GM19372 (cell line): ENCODE measurements around the gene LSM7.

Experiments used
- ATAC-seq: cut with Tn5 transposase; IDR thresholded peaks from one replicate; pipeline ENCODE4 v1.9.1; 2021; ENCODE audit warnings: mild to moderate bottlenecking, low read depth, moderate library complexity; ENCODE audit not compliant: unreplicated experiment

LSM7 gene

GRCh38 chr19:2338751-2339643, 10.6 kb upstream of the LSM7 start:
- ATAC-seq: no peak

GRCh38 chr19:2338055-2338615, 9.7 kb upstream of the LSM7 start:
- no peak for ATAC-seq

- ATAC-seq: no peak
Measured at GRCh38 chr19:2337329-2337707, 8.9 kb upstream of the LSM7 start.

GRCh38 chr19:2336528-2337328, 8.3 kb upstream of the LSM7 start:
- ATAC-seq: no peak

GRCh38 chr19:2335848-2336247, 7.5 kb upstream of the LSM7 start:
- ATAC-seq: no peak

- no peak for ATAC-seq
Measured at GRCh38 chr19:2334986-2335846, 6.8 kb upstream of the LSM7 start.

- no peak for ATAC-seq
Measured at GRCh38 chr19:2334426-2334825, 6.0 kb upstream of the LSM7 start.

GRCh38 chr19:2333807-2334211, 5.4 kb upstream of the LSM7 start:
- ATAC-seq: no peak

GRCh38 chr19:2333027-2333806, 4.8 kb upstream of the LSM7 start:
- no peak for ATAC-seq

GRCh38 chr19:2332341-2333026, 4.1 kb upstream of the LSM7 start:
- ATAC-seq: no peak

- no peak for ATAC-seq
Measured at GRCh38 chr19:2331601-2332246, 3.3 kb upstream of the LSM7 start.

- no peak for ATAC-seq
Measured at GRCh38 chr19:2330632-2331284, 2.4 kb upstream of the LSM7 start.

- ATAC-seq: no peak
Measured at GRCh38 chr19:2330255-2330631, 1.9 kb upstream of the LSM7 start.

- no peak for ATAC-seq
Measured at GRCh38 chr19:2329501-2329916, 1.1 kb upstream of the LSM7 start.

GRCh38 chr19:2329149-2329478, 728 bp upstream of the LSM7 start:
- ATAC-seq: no peak

GRCh38 chr19:2327773-2328400, 499 bp downstream of the LSM7 start:
- ATAC-seq: no peak

GRCh38 chr19:2326699-2327360, 1.6 kb downstream of the LSM7 start:
- ATAC-seq: no peak
